ENCODE results near the gene VWA7.

Gene VWA7

GRCh38 chr6:31758281-31758680 lies 18.8 kb downstream of the VWA7 start:
- TF ChIP-seq, protein P1, sequence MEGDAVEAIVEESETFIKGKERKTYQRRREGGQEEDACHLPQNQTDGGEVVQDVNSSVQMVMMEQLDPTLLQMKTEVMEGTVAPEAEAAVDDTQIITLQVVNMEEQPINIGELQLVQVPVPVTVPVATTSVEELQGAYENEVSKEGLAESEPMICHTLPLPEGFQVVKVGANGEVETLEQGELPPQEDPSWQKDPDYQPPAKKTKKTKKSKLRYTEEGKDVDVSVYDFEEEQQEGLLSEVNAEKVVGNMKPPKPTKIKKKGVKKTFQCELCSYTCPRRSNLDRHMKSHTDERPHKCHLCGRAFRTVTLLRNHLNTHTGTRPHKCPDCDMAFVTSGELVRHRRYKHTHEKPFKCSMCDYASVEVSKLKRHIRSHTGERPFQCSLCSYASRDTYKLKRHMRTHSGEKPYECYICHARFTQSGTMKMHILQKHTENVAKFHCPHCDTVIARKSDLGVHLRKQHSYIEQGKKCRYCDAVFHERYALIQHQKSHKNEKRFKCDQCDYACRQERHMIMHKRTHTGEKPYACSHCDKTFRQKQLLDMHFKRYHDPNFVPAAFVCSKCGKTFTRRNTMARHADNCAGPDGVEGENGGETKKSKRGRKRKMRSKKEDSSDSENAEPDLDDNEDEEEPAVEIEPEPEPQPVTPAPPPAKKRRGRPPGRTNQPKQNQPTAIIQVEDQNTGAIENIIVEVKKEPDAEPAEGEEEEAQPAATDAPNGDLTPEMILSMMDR (IDR thresholded peaks at IDR 0.05; ENCODE audit: low read depth, low read length) = no peak
- no peak for DNase-seq (ENCODE audit: low read depth in 2 of 2)
- no peak overlapping the region for H3K4me3 ChIP-seq (replicated peaks in 1 of 2; ENCODE audit: low read depth in 2 of 2, low read length in 2 of 2)

- peak; percentile 53 to 91 for DNase-seq (ENCODE audit: low read depth in 2 of 2)
- no peak overlapping the region for H3K4me3 ChIP-seq (replicated peaks in 1 of 2; ENCODE audit: low read depth in 2 of 2, low read length in 2 of 2)
- TF ChIP-seq, protein P1 (IDR thresholded peaks at IDR 0.05; ENCODE audit: low read depth, low read length) = no peak
Observed at GRCh38 chr6:31752739-31753319, 24.3 kb downstream of the VWA7 start.

DNA sequence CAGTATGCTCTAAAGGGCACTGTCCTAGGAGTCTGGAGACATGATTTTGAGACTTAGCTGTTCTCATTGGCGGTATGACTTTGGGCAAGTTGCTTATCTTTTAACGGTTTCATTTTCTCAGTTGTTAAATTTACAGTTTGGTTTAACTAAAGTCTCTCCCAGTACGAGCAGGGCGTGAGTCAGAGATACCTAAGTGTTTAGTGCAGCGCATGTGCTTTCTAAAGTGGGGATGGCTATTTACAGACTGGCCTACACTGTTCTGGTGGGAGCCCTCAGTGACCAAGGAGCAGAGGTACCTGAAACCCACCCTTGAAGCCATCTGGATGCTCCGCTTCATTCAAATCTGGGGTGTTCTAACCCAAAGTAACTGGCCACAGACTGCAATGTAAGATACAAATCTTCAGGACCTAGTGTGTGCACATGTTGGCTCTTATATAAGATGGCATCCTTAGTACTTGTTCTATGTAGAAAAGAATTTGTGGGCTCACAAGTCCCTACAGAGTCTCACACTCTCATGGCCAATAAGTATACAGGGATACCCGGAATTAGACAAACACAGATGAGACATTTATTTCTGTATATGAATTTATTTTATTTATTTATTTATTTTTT lies 26.6 kb downstream of the VWA7 start:
- TF ChIP-seq, protein P1 (IDR thresholded peaks at IDR 0.05; ENCODE audit: low read depth, low read length) = no peak
- no peak overlapping the region for H3K4me3 ChIP-seq (replicated peaks in 1 of 2; ENCODE audit: low read depth in 2 of 2, low read length in 2 of 2)
- DNase-seq (ENCODE audit: low read depth in 2 of 2) = peak in 1 of 2 donors; percentile 65

- DNase-seq (ENCODE audit: low read depth in 2 of 2) = no peak
- no peak overlapping the region for H3K4me3 ChIP-seq (replicated peaks in 1 of 2; ENCODE audit: low read depth in 2 of 2, low read length in 2 of 2)
- TF ChIP-seq, protein P1 (IDR thresholded peaks at IDR 0.05; ENCODE audit: low read depth, low read length) = no peak
Observed at GRCh38 chr6:31749301-31750036, 27.7 kb downstream of the VWA7 start.

- H3K4me3 ChIP-seq (replicated peaks in 1 of 2; ENCODE audit: low read depth in 2 of 2, low read length in 2 of 2) = no peak overlapping the region
- TF ChIP-seq, protein P1 (IDR thresholded peaks at IDR 0.05; ENCODE audit: low read depth, low read length) = no peak
- DNase-seq (ENCODE audit: low read depth in 2 of 2) = no peak
Observed at GRCh38 chr6:31744422-31744821, 32.7 kb downstream of the VWA7 start.

GRCh38 chr6:31742894-31743293 lies 34.2 kb downstream of the VWA7 start:
- TF ChIP-seq, protein P1 (IDR thresholded peaks at IDR 0.05; ENCODE audit: low read depth, low read length) = no peak
- no peak overlapping the region for H3K4me3 ChIP-seq (replicated peaks in 1 of 2; ENCODE audit: low read depth in 2 of 2, low read length in 2 of 2)

More at GRCh38 chr6:31742894-31743293, 34.2 kb downstream of the VWA7 start:
- no peak for DNase-seq (ENCODE audit: low read depth in 2 of 2)

All from cardiac fibroblast (primary cell).